ENCODE results near the gene SLCO2B1.
A peak's percentile ranks its signal among the peaks of the same experiment; 100 is the strongest.

Gene SLCO2B1

GRCh38 chr11:75145196-75145971 is 5.5 kb upstream of the SLCO2B1 start:
- no peak for DNase-seq (ENCODE audit: low spot score)

- DNase-seq (ENCODE audit: low spot score) = no peak
Measured at GRCh38 chr11:75145972-75146519, 4.9 kb upstream of the SLCO2B1 start.

- DNase-seq (ENCODE audit: low spot score) = no peak
Measured at GRCh38 chr11:75146711-75147110, 4.2 kb upstream of the SLCO2B1 start.

DNA sequence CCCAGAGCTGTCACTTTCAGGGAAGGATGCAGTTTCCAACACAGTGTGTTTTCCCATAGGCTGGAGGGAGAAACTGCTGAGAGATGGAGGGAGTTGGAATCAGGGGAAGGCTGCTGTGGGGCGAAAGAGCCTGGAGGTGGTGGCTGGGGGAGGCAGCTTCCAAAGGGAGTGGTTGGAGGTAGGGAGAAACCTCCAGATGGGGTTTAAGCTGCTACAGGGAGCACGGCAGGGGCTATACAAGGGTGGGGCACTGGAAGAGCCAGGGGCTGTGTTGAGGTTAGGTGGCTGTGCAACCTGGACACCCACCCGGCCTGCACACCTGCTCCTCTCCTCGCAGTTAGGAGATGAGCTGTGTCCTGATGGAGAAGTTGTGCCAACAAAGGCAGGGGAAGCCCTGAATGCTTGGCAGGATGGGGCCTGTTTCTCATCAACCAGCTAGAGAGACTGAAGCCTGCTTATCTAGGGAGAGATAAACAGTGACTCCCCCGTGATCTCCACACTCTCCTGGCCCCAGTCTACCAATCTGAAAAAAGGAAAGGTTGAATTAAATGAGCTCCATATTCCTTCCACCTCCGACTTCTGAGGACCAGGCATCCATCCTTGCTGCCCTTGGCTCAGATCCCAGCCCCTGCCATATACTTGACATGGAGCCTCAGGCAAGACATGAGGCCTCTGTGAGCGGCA is 3.6 kb upstream of the SLCO2B1 start:
- peak; percentile 47 for DNase-seq (ENCODE audit: low spot score)

DNA sequence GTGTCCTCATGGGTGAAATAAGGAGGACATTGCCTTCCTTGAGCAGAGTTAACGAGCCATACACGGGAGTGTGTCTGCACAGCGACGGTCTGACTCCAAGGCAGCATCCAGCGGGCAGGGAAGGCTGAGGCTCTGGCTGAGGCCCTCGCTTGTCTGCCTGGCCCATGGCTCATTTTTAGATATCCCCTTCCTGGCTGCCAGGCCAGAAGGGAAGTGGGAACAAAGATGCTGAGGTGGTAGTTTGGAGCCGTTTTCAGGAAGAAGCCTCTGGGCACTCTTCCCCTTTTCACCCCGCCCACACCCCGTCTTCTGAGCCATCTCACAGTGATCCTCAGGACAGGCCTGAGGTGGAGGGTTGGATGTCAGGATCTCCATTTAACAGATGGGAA is 3.0 kb upstream of the SLCO2B1 start:
- no peak for DNase-seq (ENCODE audit: low spot score)

DNA sequence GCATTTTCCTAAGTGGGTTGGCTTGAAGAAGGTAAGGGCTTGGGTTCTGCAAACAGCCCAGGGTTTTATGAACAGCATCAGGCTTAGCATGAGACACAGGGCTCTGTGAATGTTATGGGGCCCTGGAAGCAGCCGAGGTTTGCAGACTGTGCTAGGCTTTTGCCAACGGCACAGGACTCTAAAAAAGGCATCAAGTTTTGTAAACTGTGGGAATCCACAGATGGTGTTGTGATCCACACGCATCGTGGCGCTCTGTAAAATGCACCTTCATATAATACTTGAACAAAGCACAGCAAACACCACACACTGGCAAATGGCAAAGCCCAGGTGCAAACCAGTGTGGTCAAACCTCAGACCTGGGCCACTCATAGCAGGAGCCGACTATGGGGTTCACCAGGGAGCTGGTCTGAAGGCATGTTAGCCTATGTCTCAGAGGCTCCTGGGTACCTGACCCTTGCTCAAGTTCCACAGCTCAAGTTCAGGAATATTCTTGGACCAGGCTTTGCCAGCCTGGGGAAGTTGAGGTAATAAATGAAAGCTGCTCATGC is 2.4 kb upstream of the SLCO2B1 start:
- DNase-seq (ENCODE audit: low spot score) = no peak

DNA sequence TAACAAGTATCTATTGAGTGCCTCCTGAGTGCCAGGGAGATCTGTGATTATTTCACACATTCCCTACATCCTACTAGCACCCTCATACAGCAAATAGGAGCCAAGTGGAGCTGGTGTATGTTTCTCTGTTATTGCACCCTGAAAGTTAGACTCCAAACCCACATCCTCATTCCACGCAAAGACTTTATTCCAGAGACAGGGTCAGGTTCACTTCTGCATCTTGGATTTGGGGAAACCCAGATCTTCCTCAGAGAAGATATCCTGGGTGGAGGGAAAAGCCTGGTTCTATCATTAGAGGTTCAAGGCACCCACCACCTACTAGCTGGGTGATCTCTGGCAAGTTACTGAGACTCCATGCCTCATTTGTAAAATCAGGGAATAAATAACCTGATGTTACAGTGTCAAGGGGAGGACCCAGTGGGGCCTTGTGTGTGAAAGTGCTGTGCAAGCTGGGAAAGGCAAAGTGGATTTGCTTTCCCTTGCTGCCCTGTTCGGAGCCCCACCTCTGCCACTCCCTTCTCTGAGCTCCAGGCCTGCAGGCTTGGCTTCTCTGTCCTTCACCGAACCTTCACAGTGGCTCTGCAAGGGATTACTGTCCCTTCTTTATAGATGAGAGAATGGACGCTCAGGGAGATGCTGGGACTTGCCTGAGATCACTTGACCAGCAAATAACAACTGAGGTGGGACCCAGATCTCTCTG is 991 bp upstream of the SLCO2B1 start:
- DNase-seq (ENCODE audit: low spot score) = no peak

DNA sequence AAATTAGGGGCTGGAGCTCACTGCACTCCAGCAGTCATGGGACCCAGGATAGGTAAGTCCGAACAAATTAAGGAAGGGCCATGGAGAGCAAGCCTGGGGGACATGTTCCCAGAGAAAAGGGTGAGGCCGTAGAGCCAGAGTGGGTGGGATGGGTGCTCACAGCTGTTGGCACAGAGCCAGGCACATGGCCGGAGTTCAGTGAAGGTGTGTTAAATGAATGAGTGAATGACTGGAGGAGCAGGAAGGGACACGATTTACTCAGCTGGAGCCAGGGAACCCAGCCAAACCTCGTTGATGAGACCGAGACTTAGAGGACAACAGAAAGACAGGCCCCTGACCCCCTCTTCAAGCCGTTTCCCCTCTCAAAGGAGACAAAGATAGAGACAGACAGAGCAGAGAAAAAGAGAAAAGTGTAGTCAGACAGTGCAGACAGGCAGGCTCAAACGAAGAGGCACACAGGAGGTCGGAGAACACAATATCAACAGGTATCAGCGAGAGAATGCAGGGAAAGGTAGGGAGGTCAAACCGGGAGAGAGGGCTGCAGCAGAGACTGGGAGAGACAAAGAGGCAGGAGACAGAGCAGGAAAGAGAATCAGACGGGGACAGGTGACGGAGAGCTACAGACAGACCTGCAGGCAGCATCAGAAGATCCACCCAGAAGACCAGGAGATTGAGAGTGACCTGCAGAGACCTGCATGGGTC is 590 bp downstream of the SLCO2B1 start:
- no peak for DNase-seq (ENCODE audit: low spot score)

- no peak for DNase-seq (ENCODE audit: low spot score)
Measured at GRCh38 chr11:75152090-75152489, 1.2 kb downstream of the SLCO2B1 start.

GRCh38 chr11:75152651-75153427 is 1.9 kb downstream of the SLCO2B1 start:
- DNase-seq (ENCODE audit: low spot score) = no peak

- no peak for DNase-seq (ENCODE audit: low spot score)
Measured at GRCh38 chr11:75154646-75155569, 4.0 kb downstream of the SLCO2B1 start.

DNA sequence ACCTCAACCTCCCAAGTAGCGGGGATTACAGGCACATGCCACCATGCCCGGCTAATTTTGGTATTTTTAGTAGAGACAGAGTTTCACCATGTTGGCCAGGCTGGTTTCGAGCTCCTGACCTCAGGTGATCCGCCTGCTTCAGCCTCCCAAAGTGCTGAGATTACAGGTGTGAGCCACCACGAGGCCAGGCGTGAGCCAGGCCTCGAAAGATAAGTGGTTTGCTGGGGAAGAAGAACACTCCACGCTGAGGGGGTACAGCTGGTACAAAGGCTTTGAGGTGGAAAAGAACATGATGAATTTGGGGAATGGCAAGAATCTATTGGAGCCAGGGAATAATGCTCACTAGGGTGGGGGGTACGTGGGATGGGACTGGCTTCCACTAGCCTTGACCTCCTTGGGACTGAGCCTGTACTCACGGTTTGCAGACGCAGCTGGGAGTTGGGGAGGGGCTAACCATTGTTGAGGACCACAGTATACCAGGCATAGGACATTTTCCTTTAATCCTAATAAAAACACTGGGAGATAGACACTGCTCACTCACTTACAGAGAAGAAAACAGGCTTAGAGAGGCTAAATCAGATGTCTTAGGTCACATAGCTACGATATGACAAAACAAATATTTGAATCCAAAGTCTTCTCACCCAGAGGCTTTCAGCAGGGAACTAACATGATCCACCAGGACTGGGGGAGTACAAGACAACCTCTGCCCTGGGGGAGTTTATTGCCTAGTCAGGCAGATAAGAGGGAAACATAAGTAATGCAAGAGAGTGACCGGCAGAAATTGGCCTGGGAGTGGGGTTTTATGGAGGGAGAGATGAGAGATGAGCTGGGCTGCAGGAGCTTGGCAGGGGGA is 4.9 kb downstream of the SLCO2B1 start:
- DNase-seq (ENCODE audit: low spot score) = no peak

DNA sequence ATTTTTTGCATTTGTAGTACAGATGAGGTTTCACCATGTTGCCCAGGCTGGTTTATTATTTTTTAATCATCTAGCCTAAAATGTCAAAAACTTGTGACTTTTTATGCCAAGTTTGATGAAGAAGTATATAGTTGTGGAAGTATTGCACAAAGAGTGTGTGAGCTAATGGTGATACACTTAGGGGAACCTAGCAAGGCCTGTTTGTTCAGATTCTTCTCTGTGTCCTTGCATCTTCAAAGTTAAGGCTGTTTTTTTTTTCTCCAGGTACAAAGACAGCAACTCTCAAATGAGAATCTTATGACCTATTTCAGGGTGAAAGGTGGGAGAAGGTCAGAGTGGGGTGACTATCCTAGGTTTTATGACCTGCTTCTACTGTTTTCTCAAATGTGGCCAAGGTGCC is 7.3 kb downstream of the SLCO2B1 start:
- DNase-seq (ENCODE audit: low spot score) = no peak

GRCh38 chr11:75158696-75159150 is 7.8 kb downstream of the SLCO2B1 start:
- DNase-seq (ENCODE audit: low spot score) = no peak

- DNase-seq (ENCODE audit: low spot score) = no peak
Measured at GRCh38 chr11:75159151-75159953, 8.4 kb downstream of the SLCO2B1 start.

- DNase-seq (ENCODE audit: low spot score) = no peak
Measured at GRCh38 chr11:75160220-75160757, 9.4 kb downstream of the SLCO2B1 start.

- DNase-seq (ENCODE audit: low spot score) = no peak
Measured at GRCh38 chr11:75160880-75161279, 10.0 kb downstream of the SLCO2B1 start.

All from SK-N-DZ (cell line).